WERI-Rb-1 (cell line): ENCODE measurements around the gene KDM4B.
"Not testable (repeated sequence)": the region's sequence is repeated elsewhere in the genome, so short reads cannot be mapped to it uniquely, and the experiment has no call there.

ENCODE experiments used
- DNase-seq: peaks from one replicate; pipeline ENCODE4 v3.0.0-alpha.2; 2020
- H3K27ac ChIP-seq: fragments of 250-450 bp; sonication (Bioruptor Pico); 2 replicates; pipeline ENCODE4 v1.5.1; 2020; ENCODE audit warnings: mild to moderate bottlenecking, moderate library complexity
- H3K27me3 ChIP-seq: fragments of 250-450 bp; sonication (Bioruptor Pico); 2 replicates; pipeline ENCODE4 v1.5.1; 2021; ENCODE audit warnings: mild to moderate bottlenecking, low read depth, moderate library complexity; ENCODE audit not compliant: insufficient read depth, severe bottlenecking
- H3K36me3 ChIP-seq: fragments of 250-450 bp; sonication (Bioruptor Pico); 2 replicates; pipeline ENCODE4 v1.5.1; 2020; ENCODE audit warnings: mild to moderate bottlenecking, moderate library complexity
- H3K4me3 ChIP-seq: 2 replicates; pipeline ENCODE4 v1.5.1; 2011; ENCODE audit warnings: low read depth, mild to moderate bottlenecking, control low read depth, low read length
- H3K9me3 ChIP-seq: fragments of 250-450 bp; sonication (Bioruptor Pico); 2 replicates; pipeline ENCODE4 v1.5.1; 2021; ENCODE audit warnings: mild to moderate bottlenecking, moderate library complexity; ENCODE audit not compliant: severe bottlenecking
- TF ChIP-seq, protein P1 (sequence below): IDR thresholded peaks from 2 replicates; pipeline ENCODE4 v1.5.1; 2011; ENCODE audit warnings: low read depth, mild to moderate bottlenecking, control low read depth, inconsistent platforms, low read length

Gene KDM4B

DNA sequence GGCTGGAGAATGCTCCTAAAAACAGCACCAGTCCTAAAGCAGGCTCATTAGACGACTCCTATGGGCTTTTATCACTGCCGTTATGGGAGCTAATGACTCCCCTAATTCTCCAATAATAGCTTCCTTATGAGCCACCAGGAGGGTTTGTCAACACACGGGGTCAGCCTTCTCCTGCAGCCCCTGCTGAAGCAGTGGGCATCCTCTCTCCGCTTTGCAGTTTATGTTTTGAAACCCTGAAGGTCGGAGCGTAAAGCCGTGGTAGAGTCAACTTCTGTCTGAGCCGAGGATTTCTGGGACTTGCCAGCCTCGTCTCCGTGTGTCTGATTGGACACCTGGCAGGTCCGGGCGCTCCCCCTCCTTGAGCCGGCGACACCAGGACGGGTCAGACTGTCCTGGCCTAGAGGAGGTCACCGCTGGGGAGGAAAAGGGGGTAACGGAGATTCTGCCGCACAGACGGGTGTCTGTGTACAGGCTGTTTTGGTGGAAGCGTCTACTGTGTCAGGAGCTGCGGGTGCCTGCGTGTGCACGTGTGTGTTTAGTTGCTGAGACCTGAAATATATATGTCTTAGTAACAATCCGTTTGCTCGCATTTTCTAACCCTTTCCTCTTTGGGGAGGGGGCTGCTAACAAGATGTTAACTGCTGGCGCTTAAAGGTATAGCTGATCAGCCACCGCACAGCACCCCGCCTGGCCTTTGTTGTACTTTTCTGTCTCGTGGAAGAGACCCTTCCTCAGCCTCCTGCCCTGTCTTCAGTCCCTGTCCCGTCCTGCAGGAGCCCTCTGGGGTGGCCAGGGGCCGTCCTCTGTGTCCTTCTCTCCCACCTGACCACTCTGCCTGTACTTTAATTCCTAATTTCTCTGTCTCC, 1.9 kb downstream of the KDM4B start:
- H3K27ac ChIP-seq, result peak overlapping the region; percentile 74

DNA sequence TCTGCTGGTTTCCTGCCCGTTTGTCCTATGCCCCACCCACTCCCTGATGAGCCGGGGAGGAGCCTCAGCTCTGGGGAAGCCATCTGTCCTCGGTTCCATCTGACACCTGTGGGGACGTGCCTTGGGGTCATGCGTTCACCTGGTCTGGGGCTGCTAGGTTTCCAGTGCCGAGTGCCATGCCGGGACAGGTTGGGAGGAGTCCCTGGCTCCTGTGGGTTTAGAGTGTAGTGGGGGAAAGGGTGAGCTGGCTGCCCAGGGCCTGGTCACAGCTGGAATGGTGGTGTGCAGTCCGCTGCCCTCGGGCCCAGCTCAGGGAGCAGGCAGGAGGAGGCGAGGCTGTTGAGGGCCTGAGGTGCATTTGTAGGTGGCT, 2.5 kb downstream of the KDM4B start:
- Histone ChIP-seq H3K36me3 (peaks cover 2% of the 10 kb centered on the region), H3K4me3 (peak overlapping the region; percentile 85), H3K27ac (peak overlapping the region; percentile 74), H3K9me3 (no peaks in the 10 kb centered on the region), H3K27me3 (no peaks in the 10 kb centered on the region)
- DNase-seq, result peak; percentile 88
- TF ChIP-seq, protein P1, sequence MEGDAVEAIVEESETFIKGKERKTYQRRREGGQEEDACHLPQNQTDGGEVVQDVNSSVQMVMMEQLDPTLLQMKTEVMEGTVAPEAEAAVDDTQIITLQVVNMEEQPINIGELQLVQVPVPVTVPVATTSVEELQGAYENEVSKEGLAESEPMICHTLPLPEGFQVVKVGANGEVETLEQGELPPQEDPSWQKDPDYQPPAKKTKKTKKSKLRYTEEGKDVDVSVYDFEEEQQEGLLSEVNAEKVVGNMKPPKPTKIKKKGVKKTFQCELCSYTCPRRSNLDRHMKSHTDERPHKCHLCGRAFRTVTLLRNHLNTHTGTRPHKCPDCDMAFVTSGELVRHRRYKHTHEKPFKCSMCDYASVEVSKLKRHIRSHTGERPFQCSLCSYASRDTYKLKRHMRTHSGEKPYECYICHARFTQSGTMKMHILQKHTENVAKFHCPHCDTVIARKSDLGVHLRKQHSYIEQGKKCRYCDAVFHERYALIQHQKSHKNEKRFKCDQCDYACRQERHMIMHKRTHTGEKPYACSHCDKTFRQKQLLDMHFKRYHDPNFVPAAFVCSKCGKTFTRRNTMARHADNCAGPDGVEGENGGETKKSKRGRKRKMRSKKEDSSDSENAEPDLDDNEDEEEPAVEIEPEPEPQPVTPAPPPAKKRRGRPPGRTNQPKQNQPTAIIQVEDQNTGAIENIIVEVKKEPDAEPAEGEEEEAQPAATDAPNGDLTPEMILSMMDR, result no peak

More for the DNA sequence above, 1.9 kb downstream of the KDM4B start:
- H3K9me3 ChIP-seq, result no peaks in the 10 kb centered on the region
- DNase-seq, result peak; percentile 71
- TF ChIP-seq, protein P1, result no peak
- H3K36me3 ChIP-seq, result no peaks in the 10 kb centered on the region; the same call in 1 of the 2 replicates
- no peaks in the 10 kb centered on the region for H3K27me3 ChIP-seq
- H3K4me3 ChIP-seq, result peak overlapping the region; percentile 85

DNA sequence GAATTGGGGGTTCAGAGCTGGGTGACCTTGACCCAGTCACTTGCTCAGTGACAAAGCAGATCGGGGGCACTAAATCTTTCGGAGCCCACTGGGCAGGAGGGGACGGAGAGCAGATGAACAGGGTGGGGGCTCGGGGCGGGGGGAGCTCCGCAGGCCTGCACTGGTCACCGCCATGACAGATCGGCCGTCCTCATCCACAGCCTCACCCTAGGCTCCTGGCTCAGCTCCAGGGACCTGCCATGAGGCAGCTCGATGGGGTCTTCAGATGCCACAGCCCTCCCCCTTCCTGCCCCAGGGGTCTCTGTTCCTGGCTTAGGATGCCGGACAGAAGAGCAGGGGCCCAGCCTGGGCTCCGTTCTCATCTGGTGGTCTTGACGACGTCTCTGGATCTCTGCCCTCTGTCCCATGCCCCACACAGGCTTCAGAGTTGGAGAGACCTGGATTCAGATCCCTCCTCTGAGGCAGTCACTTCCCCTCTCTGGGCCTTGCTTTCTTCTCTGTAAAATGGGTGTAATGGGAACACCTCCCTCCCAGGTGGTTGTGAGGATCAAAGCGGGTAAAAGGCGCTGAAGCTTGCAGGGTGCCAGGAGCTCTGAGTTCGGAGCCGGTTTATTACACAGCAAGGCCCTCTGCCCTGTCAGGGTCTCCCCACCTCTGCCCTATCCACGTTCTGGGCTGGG, 3.0 kb downstream of the KDM4B start:
- TF ChIP-seq, protein P1, result no peak
- DNase-seq, result no peak
- peaks cover 6% of the 10 kb centered on the region for H3K36me3 ChIP-seq
- no peaks in the 10 kb centered on the region for H3K27me3 ChIP-seq
- peak overlapping the region; percentile 85 for H3K4me3 ChIP-seq
- H3K27ac ChIP-seq, result peak overlapping the region; percentile 74; the same call in 1 of the 2 replicates
- H3K9me3 ChIP-seq, result no peaks in the 10 kb centered on the region

DNA sequence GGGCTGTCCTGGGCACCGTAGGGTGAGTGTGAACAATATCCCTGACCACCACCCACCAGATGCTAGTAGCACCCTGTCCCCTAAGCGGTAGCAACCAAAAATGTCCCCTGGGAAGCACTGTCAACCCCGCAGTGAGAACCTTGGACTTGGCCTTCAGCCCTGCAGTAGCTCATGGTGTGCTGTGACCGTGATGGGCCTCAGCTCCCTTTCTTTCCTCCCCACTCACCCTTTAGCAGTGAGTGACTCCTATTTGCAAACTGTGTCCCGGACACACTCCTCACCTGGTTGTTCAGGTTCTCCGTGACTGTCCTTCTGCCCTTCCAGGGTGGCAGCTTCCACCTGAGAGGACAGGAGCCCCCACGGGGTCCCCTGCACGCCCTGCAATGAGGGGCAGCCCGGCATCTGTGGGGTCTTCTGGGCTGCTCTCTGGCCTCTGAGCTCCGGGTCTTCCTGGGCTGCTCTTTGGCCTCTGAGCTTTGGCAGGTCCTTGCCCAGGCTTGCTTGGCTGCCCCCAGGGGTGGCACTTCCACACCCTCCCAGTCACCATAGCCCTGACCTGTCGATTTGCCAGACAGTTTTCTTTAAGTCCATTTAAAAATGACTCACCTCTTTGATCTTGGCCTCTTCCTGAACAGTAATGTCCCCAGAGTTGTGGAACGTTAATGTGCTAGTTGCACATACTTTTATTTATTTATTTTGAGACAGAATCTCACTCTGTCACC, 3.8 kb downstream of the KDM4B start:
- no peak for DNase-seq

DNA sequence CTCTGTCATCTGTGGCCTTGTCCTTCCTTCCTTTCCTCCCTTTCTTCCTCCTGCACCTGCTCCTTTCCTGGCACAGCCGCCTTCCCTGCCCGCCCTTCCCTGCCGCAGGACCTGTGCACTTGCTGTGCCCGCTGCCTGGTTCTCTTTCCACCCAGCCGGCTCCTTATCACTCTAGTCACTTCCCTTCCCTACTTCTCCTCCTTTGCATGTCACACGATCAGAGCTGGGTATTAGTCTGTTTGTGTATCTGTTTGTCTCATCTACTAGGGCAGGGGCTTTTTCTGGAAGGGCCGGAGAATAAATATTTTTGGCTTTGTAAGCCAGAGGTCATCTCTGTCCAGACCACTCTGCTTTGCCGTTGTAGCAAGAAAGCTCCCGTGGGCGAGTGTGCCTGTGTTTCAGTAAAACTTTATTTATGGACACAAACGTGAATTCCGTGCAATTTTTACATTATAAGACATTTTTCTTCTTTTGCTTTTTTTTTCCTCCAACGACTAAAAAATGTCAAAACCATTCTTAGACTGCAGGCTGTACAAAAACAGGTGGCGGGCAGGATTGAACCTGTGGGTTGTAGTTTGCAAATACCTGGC, 6.1 kb downstream of the KDM4B start:
- no peak overlapping the region for H3K27ac ChIP-seq
- no peaks in the 10 kb centered on the region for H3K27me3 ChIP-seq
- TF ChIP-seq, protein P1, result no peak
- no peak for DNase-seq
- H3K4me3 ChIP-seq, result no peak overlapping the region
- H3K9me3 ChIP-seq, result no peaks in the 10 kb centered on the region
- H3K36me3 ChIP-seq, result peaks cover 17% of the 10 kb centered on the region

More for the DNA sequence above, 3.8 kb downstream of the KDM4B start:
- peak overlapping the region; percentile 15; the same call in 1 of the 2 replicates for H3K27ac ChIP-seq
- TF ChIP-seq, protein P1, result no peak
- H3K36me3 ChIP-seq, result peaks cover 13% of the 10 kb centered on the region
- H3K4me3 ChIP-seq, result no peak overlapping the region
- no peaks in the 10 kb centered on the region for H3K27me3 ChIP-seq
- no peaks in the 10 kb centered on the region for H3K9me3 ChIP-seq

DNA sequence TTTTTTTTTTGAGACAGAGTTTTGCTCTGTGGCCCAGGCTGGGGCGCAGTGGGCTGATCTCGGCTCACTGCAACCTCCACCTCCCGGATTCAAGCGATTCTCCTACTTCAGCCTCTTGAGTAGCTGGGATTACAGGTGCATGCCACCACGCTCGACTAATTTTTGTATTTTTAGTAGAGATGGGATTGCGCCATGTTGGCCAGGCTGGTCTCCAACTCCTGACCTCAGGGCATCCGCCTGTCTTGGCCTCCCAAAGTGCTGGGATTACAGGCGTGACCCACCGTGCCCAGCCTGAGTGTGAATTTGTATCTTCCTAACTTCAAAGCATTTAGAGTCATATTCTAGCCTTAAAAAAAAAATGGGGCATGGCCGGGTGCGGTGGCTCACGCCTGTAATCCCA, 6.7 kb downstream of the KDM4B start:
- H3K27ac ChIP-seq, H3K27me3 ChIP-seq, H3K4me3 ChIP-seq, H3K9me3 ChIP-seq, DNase-seq: not testable (repeated sequence)
- H3K36me3 ChIP-seq, result peaks cover 17% of the 10 kb centered on the region
